RWPE2 (cell line): Measurements from ENCODE around the gene PANK1.

ENCODE experiments used
- ATAC-seq: fragments of 200-7000 bp; cut with Tn5 transposase; 3 replicates; pipeline ENCODE4 v1.9.1; 2021; ENCODE audit warnings: low read depth
- DNase-seq: peaks from one replicate; pipeline ENCODE4 v3.0.0-alpha.2; 2020; ENCODE audit warnings: low spot score
- H3K27ac ChIP-seq: fragments of 450-650 bp; 2 replicates; pipeline ENCODE4 v1.5.1; 2017; ENCODE audit warnings: mild to moderate bottlenecking; ENCODE audit not compliant: poor library complexity, severe bottlenecking
- H3K27me3 ChIP-seq: fragments of 250-450 bp; sonication (Bioruptor Pico); 2 replicates; pipeline ENCODE4 v1.5.1; 2021; ENCODE audit warnings: mild to moderate bottlenecking, moderate library complexity; ENCODE audit not compliant: insufficient read depth, poor library complexity, severe bottlenecking
- H3K36me3 ChIP-seq: fragments of 250-450 bp; sonication (Bioruptor Pico); 2 replicates; pipeline ENCODE4 v1.5.1; 2020; ENCODE audit warnings: low read depth, mild to moderate bottlenecking, moderate library complexity
- H3K4me1 ChIP-seq: fragments of 250-450 bp; sonication (Bioruptor Pico); 2 replicates; pipeline ENCODE4 v1.5.1; 2021; ENCODE audit warnings: mild to moderate bottlenecking, moderate library complexity; ENCODE audit not compliant: insufficient read depth, poor library complexity, severe bottlenecking
- H3K4me3 ChIP-seq: fragments of 250-450 bp; sonication (Bioruptor Pico); 2 replicates; pipeline ENCODE4 v1.5.1; 2021; ENCODE audit warnings: mild to moderate bottlenecking, moderate library complexity; ENCODE audit not compliant: severe bottlenecking
- H3K9me3 ChIP-seq: fragments of 250-450 bp; sonication (Bioruptor Pico); 2 replicates; pipeline ENCODE4 v1.5.1; 2021; ENCODE audit warnings: mild to moderate bottlenecking, moderate library complexity; ENCODE audit not compliant: severe bottlenecking
- CTCF ChIP-seq: fragments of 450-650 bp; IDR thresholded peaks from one replicate; pipeline ENCODE4 v1.5.1; 2017; ENCODE audit warnings: mild to moderate bottlenecking, moderate library complexity; ENCODE audit not compliant: poor library complexity, severe bottlenecking

Gene PANK1

GRCh38 chr10:89644967-89645741 lies at the start of gene PANK1:
PANK1 (minus strand) TSS chr10:89645242; CDS start chr10:89644891, 351 bp downstream.
- no peaks in the 10 kb centered on the region for H3K9me3 ChIP-seq
- H3K27ac ChIP-seq: peak within 1 kb of the TSS; percentile 83
- no peaks in the 10 kb centered on the region for H3K27me3 ChIP-seq
- no peak for TF ChIP-seq CTCF
- DNase-seq (peak; percentile 88), ATAC-seq (peak; percentile 47)
- H3K36me3 ChIP-seq: no peaks in the 10 kb centered on the region
- peaks cover 10% of the 10 kb centered on the region for H3K4me1 ChIP-seq
- peak within 1 kb of the TSS; percentile 84 for H3K4me3 ChIP-seq

GRCh38 chr10:89693176-89693575 lies 48.1 kb upstream of the PANK1 start:
- DNase-seq (no peak), ATAC-seq (no peak)
- Histone ChIP-seq H3K9me3 (no peaks in the 10 kb centered on the region), H3K36me3 (no peaks in the 10 kb centered on the region), H3K27me3 (no peaks in the 10 kb centered on the region), H3K4me3 (no peak overlapping the region), H3K27ac (no peak overlapping the region), H3K4me1 (no peaks in the 10 kb centered on the region)
- TF ChIP-seq CTCF: no peak

GRCh38 chr10:89692416-89692815 lies 47.4 kb upstream of the PANK1 start:
- no peak for ATAC-seq
- H3K27me3 ChIP-seq: no peaks in the 10 kb centered on the region
- H3K36me3 ChIP-seq: no peaks in the 10 kb centered on the region
- no peaks in the 10 kb centered on the region for H3K4me1 ChIP-seq
- H3K4me3 ChIP-seq: no peak overlapping the region
- H3K27ac ChIP-seq: no peak overlapping the region
- TF ChIP-seq CTCF: no peak
- DNase-seq: no peak
- no peaks in the 10 kb centered on the region for H3K9me3 ChIP-seq

GRCh38 chr10:89690027-89690426 lies 45.0 kb upstream of the PANK1 start:
- Histone ChIP-seq H3K27me3 (no peaks in the 10 kb centered on the region), H3K4me1 (no peaks in the 10 kb centered on the region), H3K36me3 (no peaks in the 10 kb centered on the region), H3K27ac (no peak overlapping the region), H3K4me3 (no peak overlapping the region), H3K9me3 (no peaks in the 10 kb centered on the region)
- no peak for TF ChIP-seq CTCF
- no peak for DNase-seq
- no peak for ATAC-seq

GRCh38 chr10:89685936-89686335 lies 40.9 kb upstream of the PANK1 start:
- Histone ChIP-seq H3K4me3 (no peak overlapping the region), H3K27me3 (no peaks in the 10 kb centered on the region), H3K9me3 (no peaks in the 10 kb centered on the region), H3K4me1 (no peaks in the 10 kb centered on the region), H3K36me3 (no peaks in the 10 kb centered on the region), H3K27ac (no peak overlapping the region)
- ATAC-seq (no peak), DNase-seq (no peak)
- TF ChIP-seq CTCF: no peak
